HepG2 (cell line): ENCODE data around the gene SLC7A8.

Experiments used
- AGO1 ChIP-seq: fragments of 200-400 bp; formaldehyde crosslinking; IDR thresholded peaks from 2 replicates; pipeline ENCODE4 v1.6.1; 2017; ENCODE audit warnings: mild to moderate bottlenecking, low read depth, low read length, moderate library complexity; ENCODE audit not compliant: poor library complexity, severe bottlenecking
- CREM ChIP-seq, 2 experiments: sonication (generic) in 1 of 2; formaldehyde crosslinking in 1 of 2; IDR thresholded peaks; 2 replicates each; pipeline versions ENCODE4 v1.4.0 to v1.6.1; 2016 to 2020; ENCODE audit warnings: antibody characterized with exemption in 1 of 2, mild to moderate bottlenecking in 1 of 2, missing genetic modification reagents in 1 of 2
- HCFC1 ChIP-seq: fragments of 150-350 bp; IDR thresholded peaks from 2 replicates; pipeline ENCODE4 v1.6.1; 2014; ENCODE audit warnings: low read depth, low read length
- PHF8 ChIP-seq: sonication (generic); formaldehyde crosslinking; IDR thresholded peaks from 2 replicates; pipeline ENCODE4 v1.5.0; 2020; ENCODE audit warnings: missing genetic modification reagents
- SIN3A ChIP-seq: IDR thresholded peaks from 2 replicates; pipeline ENCODE4 v1.6.1; 2011; ENCODE audit warnings: low read depth, mild to moderate bottlenecking, control low read depth, low read length, borderline replicate concordance
- ZNF232 ChIP-seq: sonication (generic); formaldehyde crosslinking; IDR thresholded peaks from 2 replicates; pipeline ENCODE4 v1.4.0; 2020; ENCODE audit warnings: missing genetic modification reagents, borderline replicate concordance
- TF ChIP-seq, protein P1 (sequence below): sonication (generic); formaldehyde crosslinking; IDR thresholded peaks from 2 replicates; pipeline ENCODE4 v1.5.0; 2020; ENCODE audit warnings: mild to moderate bottlenecking, missing genetic modification reagents, moderate library complexity
- TF ChIP-seq, protein P2 (sequence below): sonication (generic); formaldehyde crosslinking; IDR thresholded peaks from 2 replicates; pipeline ENCODE4 v1.4.0; 2020; ENCODE audit warnings: missing genetic modification reagents, borderline replicate concordance

DNA sequence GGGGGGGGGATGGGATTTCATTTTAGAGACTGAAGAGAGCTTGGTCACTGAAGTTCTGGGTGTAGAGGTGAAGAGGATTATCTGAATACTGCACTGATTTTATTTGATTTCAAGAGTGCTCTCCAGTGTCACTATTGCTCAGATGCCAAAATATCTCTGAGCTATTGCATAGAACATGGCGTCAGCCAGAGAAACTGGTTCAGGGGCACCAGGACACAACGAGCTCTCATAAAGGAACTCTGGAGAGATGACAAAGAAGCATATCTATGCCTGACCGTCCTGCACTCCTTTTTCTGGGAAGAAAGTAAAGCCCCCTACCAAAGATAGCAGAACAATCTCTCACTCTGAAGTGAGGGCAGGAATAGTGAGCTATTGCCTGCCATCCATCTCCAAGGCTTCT is 2.0 kb downstream of the SLC7A8 start:
- TF ChIP-seq SIN3A (no peak), AGO1 (no peak), CREM (IDR thresholded peaks at IDR 0.05) (no peak), CREM (CRISPR knock-in tag; IDR thresholded peaks at IDR 0.05) (no peak), PHF8 (no peak), ZNF232 (no peak), HCFC1 (no peak)
- TF ChIP-seq, protein P1, sequence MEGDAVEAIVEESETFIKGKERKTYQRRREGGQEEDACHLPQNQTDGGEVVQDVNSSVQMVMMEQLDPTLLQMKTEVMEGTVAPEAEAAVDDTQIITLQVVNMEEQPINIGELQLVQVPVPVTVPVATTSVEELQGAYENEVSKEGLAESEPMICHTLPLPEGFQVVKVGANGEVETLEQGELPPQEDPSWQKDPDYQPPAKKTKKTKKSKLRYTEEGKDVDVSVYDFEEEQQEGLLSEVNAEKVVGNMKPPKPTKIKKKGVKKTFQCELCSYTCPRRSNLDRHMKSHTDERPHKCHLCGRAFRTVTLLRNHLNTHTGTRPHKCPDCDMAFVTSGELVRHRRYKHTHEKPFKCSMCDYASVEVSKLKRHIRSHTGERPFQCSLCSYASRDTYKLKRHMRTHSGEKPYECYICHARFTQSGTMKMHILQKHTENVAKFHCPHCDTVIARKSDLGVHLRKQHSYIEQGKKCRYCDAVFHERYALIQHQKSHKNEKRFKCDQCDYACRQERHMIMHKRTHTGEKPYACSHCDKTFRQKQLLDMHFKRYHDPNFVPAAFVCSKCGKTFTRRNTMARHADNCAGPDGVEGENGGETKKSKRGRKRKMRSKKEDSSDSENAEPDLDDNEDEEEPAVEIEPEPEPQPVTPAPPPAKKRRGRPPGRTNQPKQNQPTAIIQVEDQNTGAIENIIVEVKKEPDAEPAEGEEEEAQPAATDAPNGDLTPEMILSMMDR (CRISPR knock-in tag): no peak
- TF ChIP-seq, protein P2, sequence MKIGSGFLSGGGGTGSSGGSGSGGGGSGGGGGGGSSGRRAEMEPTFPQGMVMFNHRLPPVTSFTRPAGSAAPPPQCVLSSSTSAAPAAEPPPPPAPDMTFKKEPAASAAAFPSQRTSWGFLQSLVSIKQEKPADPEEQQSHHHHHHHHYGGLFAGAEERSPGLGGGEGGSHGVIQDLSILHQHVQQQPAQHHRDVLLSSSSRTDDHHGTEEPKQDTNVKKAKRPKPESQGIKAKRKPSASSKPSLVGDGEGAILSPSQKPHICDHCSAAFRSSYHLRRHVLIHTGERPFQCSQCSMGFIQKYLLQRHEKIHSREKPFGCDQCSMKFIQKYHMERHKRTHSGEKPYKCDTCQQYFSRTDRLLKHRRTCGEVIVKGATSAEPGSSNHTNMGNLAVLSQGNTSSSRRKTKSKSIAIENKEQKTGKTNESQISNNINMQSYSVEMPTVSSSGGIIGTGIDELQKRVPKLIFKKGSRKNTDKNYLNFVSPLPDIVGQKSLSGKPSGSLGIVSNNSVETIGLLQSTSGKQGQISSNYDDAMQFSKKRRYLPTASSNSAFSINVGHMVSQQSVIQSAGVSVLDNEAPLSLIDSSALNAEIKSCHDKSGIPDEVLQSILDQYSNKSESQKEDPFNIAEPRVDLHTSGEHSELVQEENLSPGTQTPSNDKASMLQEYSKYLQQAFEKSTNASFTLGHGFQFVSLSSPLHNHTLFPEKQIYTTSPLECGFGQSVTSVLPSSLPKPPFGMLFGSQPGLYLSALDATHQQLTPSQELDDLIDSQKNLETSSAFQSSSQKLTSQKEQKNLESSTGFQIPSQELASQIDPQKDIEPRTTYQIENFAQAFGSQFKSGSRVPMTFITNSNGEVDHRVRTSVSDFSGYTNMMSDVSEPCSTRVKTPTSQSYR (CRISPR knock-in tag): no peak
